GF-D8 (cell line): Measurements from ENCODE around the gene MAP3K13.

Experiments
- DNase-seq: peaks from one replicate; lab custom pipeline; 2025; lab: John Stamatoyannopoulos, UW

The MAP3K13 gene

GRCh38 chr3:185362850-185363661 lies at the start of gene MAP3K13:
MAP3K13 (plus strand) TSS chr3:185363136; CDS start chr3:185428582, 65,446 bp downstream.
- no peak for DNase-seq

DNA sequence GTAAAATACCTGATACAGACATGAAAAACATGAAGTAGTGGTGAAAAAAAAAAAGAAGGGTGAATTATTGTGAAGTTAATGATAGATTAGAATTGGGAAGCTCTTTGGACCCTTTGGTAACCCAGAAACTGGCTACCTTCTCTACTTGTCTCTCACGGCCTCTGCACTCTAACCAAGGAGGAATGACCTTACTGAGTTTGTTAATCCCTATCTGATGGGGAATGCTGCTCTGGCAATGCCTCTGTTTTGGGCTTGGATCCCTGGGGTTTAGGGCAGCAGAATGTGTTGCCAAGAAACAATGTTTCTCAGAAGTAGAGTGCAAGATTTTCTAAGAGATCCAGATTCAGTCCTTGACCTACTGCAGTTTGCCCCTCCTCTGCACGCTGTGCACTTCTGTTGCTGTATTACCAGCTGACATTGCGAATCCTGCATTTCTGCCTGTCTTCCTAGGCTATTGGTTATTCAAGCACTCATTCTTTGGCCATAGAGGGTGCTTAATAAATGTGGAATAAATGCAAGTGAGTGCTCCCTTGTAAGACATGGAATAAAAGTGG lies 49.2 kb upstream of the MAP3K13 start:
- DNase-seq: no peak

DNA sequence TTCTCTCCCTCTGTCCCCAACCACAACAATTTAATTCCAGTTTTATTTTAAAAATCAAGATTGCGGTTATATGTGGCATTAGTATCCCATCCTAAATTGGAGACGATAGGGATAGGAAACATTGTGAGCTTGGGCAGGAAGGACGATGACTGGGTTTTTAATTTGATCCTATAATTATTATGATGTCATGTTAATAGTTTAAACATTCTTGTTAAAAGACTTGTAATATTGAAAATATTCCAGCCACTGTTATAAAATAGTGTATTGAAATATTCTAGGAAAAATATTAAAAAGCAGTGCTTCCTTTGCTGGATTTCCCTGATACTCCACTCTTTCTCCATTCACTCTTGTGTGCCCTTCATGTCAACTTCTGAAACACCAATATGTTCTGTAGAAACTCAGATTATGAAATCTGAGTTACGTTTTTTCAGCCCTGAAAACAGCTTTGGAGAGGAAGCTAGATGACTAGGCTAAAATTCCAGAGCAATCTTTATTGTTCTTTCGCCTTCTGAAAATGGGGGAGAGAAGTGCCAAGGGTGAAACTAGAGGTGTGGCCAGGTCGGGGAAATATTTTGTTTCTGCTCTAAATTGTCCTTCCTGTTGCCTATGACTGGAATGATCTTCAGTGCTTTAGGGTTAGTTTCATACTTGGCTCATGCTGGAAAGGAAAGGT lies 46.1 kb upstream of the MAP3K13 start:
- peak; percentile 67 for DNase-seq

- no peak for DNase-seq
Measured at GRCh38 chr3:185317674-185318073, 45.3 kb upstream of the MAP3K13 start.

- DNase-seq: no peak
Measured at GRCh38 chr3:185318141-185318540, 44.8 kb upstream of the MAP3K13 start.

- DNase-seq: no peak
Measured at GRCh38 chr3:185319801-185320200, 43.1 kb upstream of the MAP3K13 start.

- no peak for DNase-seq
Measured at GRCh38 chr3:185320949-185321348, 42.0 kb upstream of the MAP3K13 start.

GRCh38 chr3:185322101-185322719 lies 40.7 kb upstream of the MAP3K13 start:
- no peak for DNase-seq

GRCh38 chr3:185325946-185326791 lies 36.8 kb upstream of the MAP3K13 start:
- no peak for DNase-seq

DNA sequence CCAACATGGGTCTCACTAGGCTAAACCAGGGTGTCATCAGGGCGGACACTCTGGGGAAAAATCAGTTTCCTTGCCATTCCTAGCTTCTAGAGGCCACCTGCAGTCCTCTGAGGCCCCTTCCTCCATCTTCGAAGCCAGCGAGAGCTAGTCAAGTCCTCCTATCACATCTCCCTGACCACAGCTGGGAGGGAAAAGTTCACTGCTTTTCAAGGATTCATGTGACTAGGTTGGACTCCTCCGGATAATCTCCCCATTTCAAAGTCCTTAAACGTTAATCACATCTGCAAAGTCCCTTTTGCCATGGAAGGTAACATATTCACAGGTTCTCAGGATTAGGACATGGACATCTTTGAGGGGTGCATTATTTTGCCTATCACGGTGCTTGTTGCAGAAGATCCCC lies 35.9 kb upstream of the MAP3K13 start:
- DNase-seq: no peak

DNA sequence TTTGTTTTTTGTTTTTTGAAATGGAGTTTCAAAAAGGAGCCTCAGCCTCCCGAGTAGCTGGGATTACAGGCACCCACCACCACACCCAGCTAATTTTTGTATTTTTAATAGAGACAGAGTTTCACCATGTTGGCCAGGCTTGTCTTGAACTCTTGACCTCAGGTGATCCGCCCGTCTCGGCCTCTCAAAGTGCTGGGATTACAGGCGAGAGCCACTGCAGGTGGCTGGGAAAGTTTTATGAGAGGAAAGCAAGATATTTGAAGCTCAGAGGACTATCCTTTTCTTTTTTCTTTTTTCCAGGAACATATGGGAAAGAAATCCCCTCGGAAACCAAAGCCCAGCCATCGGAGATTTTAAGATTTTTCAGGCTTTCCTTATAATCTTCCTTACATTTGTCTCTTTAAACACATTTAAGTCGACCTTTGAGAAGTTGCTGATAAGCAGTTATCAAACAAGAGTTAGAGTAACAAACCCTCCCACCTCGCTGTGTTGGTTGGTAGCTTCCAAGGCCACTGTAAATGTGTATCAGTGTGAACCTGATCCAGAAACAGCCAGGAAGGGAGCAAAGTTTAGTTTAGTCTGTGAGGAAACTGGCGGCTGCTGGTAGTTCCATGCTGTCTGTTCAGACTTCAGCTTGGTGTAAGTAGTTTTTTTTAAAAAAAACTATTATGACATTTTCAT lies 34.5 kb upstream of the MAP3K13 start:
- no peak for DNase-seq

DNA sequence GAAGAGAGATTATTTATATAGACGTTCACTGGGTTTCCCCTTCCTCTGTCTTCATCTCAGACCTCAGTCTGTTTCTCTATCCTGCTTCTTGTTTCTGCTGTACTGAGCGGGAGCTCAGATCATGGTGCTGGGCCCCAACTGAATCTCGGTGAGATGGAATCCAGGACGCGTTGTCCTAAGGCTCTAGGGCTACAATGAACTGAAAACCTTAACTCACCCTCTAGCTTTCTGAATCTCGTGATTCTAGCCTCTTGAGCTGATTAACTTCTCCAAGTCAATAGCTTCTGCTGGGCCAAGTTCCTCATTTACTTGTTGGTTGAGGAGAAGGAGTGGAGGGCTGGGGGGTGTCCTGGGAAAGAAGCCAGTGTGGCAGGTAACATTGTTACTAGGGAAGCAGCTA lies 32.7 kb upstream of the MAP3K13 start:
- no peak for DNase-seq

- DNase-seq: no peak
Measured at GRCh38 chr3:185330644-185331043, 32.3 kb upstream of the MAP3K13 start.

DNA sequence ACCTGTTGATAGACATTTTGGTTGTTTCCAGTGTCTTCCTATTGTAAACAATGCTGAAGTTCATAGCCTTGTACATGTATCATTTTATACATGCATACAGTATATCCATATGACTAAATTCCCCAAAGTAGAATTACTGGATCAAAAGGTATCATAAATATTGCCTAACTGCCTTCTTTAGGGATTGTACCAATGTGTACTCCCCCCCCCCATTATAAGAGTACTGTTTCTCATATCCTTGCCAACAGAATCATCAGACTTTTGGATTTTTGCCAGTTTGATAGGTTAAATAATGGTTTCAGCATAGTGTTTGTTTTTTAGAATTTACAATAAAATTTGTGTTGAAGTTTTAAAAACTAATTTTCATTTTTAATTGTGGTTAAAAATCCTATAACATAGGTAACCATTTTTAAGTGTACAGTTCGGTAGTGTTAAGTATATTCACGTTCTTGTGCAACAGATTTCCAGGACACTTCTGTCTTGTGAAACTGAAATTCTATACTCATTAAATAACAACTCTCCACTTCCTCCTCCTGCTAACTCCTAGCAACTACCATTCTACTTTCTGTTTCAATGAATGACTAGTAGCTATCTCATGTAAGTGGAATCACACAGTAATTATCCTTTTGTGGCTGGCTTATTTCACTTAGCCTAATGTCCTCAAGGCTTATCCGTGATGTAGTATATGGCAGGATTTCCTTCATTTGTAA lies 30.8 kb upstream of the MAP3K13 start:
- DNase-seq: peak; percentile 83

- DNase-seq: no peak
Measured at GRCh38 chr3:185335799-185336198, 27.1 kb upstream of the MAP3K13 start.

DNA sequence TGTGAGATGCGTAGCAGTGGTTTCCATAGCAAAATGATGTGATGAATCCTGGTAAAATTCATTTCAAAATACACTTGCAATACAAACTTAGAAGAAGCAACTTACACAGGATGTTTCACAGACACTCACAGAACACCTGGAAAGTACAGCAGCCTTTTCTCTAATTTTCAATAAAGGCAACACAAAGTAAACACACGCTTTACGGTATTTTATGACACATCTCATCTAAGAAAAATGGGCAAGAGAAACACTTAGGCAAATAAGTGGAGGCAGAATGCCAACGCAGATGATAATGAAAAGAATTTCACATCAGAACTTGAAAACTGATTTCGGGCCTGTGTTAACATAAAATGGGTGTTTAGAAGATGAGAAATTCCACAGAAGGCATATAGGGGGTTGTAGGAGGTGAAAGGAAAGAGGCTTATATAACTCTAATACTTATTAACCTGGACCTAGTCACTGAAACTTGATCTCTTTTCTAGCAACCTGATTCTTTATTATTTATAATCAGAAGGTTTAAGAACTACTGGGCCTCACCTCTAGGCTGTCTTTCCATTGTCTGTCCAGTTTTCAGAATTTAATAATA lies 25.6 kb upstream of the MAP3K13 start:
- no peak for DNase-seq

GRCh38 chr3:185339945-185340344 lies 23.0 kb upstream of the MAP3K13 start:
- DNase-seq: no peak

GRCh38 chr3:185340751-185341150 lies 22.2 kb upstream of the MAP3K13 start:
- no peak for DNase-seq

- no peak for DNase-seq
Measured at GRCh38 chr3:185341616-185342458, 21.1 kb upstream of the MAP3K13 start.
